Keratinocyte (primary cell): Measurements from ENCODE around the gene PUS1. TPM values are rescaled to one million over a fixed set of nuclear protein-coding genes. Genes with fewer than 3 reads are reported as not detected.

Experiments
- DNase-seq: peaks from one replicate; pipeline ENCODE4 v3.0.0-alpha.2; 2011; ENCODE audit warnings: low read depth, missing footprints, low spot score
- FAIRE-seq: peaks from 2 replicates; lab custom pipeline; 2011; peaks lifted over from hg19 to GRCh38; lab: Jason Lieb, UNC
- H2AFZ ChIP-seq: 2 replicates; pipeline ENCODE4 v1.6.0; 2012; ENCODE audit warnings: low read length, control low read depth, inconsistent platforms; ENCODE audit not compliant: control insufficient read depth
- H3K27ac ChIP-seq: 2 replicates; pipeline ENCODE4 v1.5.1; 2011; ENCODE audit warnings: low read length; ENCODE audit not compliant: control insufficient read depth, insufficient read depth
- H3K27me3 ChIP-seq: 3 replicates; pipeline ENCODE4 v1.6.0; 2011; ENCODE audit warnings: low read length; ENCODE audit not compliant: control insufficient read depth, insufficient read depth; ENCODE audit errors: extremely low read depth
- H3K36me3 ChIP-seq, 2 experiments: 2 replicates in 1 of 2; 3 replicates in 1 of 2; pipeline ENCODE4 v1.5.1; 2011; ENCODE audit warnings: low read length in 2 of 2, mild to moderate bottlenecking in 1 of 2; ENCODE audit not compliant: control insufficient read depth in 2 of 2, insufficient read depth in 2 of 2; ENCODE audit errors: extremely low read depth in 1 of 2
- H3K4me1 ChIP-seq: 3 replicates; pipeline ENCODE4 v1.5.1; 2011; ENCODE audit warnings: low read length; ENCODE audit not compliant: control insufficient read depth, insufficient read depth; ENCODE audit errors: extremely low read depth
- H3K4me2 ChIP-seq: 3 replicates; pipeline ENCODE4 v1.6.0; 2011; ENCODE audit warnings: low read depth, low read length; ENCODE audit not compliant: control insufficient read depth, insufficient read depth; ENCODE audit errors: extremely low read depth
- H3K4me3 ChIP-seq, 3 experiments: fragments of 200-600 bp in 1 of 3; sonication (generic) in 1 of 3; 2 replicates in 2 of 3; 3 replicates in 1 of 3; pipeline ENCODE4 v1.5.1; 2011 to 2016; ENCODE audit warnings: low read length in 3 of 3, mild to moderate bottlenecking in 3 of 3, control low read depth in 2 of 3, inconsistent platforms in 1 of 3, low read depth in 1 of 3, mixed read lengths in 1 of 3, mixed run types in 1 of 3, moderate library complexity in 1 of 3; ENCODE audit not compliant: control insufficient read depth in 2 of 3, insufficient read depth in 2 of 3; ENCODE audit errors: extremely low read depth in 1 of 3
- H3K79me2 ChIP-seq: 2 replicates; pipeline ENCODE4 v1.6.0; 2012; ENCODE audit warnings: low read length; ENCODE audit not compliant: control insufficient read depth, insufficient read depth
- H3K9ac ChIP-seq: 3 replicates; pipeline ENCODE4 v1.6.0; 2011; ENCODE audit warnings: low read length; ENCODE audit not compliant: control insufficient read depth, insufficient read depth; ENCODE audit errors: extremely low read depth
- H3K9me1 ChIP-seq: 3 replicates; pipeline ENCODE4 v1.6.0; 2011; ENCODE audit warnings: low read length; ENCODE audit not compliant: control insufficient read depth, insufficient read depth; ENCODE audit errors: extremely low read depth
- H3K9me3 ChIP-seq: 2 replicates; pipeline ENCODE4 v1.5.1; 2012; ENCODE audit warnings: low read depth, low read length; ENCODE audit not compliant: control insufficient read depth
- H4K20me1 ChIP-seq: 3 replicates; pipeline ENCODE4 v1.6.0; 2011; ENCODE audit warnings: low read length; ENCODE audit not compliant: control insufficient read depth, insufficient read depth; ENCODE audit errors: extremely low read depth
- EZH2 ChIP-seq: IDR thresholded peaks from one replicate; pipeline ENCODE4 v1.6.1; 2012; ENCODE audit warnings: inconsistent platforms, mild to moderate bottlenecking, low read length, moderate library complexity
- dilution Hi-C: fragments of 300-500 bp; cut with MboI; formaldehyde crosslinking; loops from one replicate; pipeline ENCODE4 v1.7.0; 2020; ENCODE audit warnings: low sequenced_read_pairs; ENCODE audit not compliant: extremely low pct_ligation_motif_present
- polyA plus RNA-seq, 5 experiments: library from polyadenylated mRNA; depleted of rRNA in 3 of 5; stranded (reverse) in 3 of 5; stranded (forward) in 1 of 5; unstranded in 1 of 5; fragments of >200 nt; gene quantifications; 1 replicate in 1 of 5; 2 replicates in 3 of 5; 3 replicates in 1 of 5; pipeline versions ENCODE4 v1.2.1 to v1.2.3, GENCODE V29; 2011 to 2012; ENCODE audit warnings: missing spikeins in 2 of 5, low read depth in 1 of 5, low replicate concordance in 1 of 5
- TF ChIP-seq, protein P1 (sequence below), 3 experiments: IDR thresholded peaks in 1 of 3; conservative IDR thresholded peaks in 1 of 3; optimal IDR thresholded peaks in 1 of 3; 2 replicates in 2 of 3; 3 replicates in 1 of 3; pipeline versions ENCODE3 to v1.5.1; 2011; ENCODE audit warnings: low read length in 3 of 3, mild to moderate bottlenecking in 3 of 3, moderate library complexity in 2 of 3, control low read depth in 1 of 3, inconsistent platforms in 1 of 3; ENCODE audit not compliant: insufficient read depth in 2 of 3; ENCODE audit errors: extremely low read depth in 1 of 3

Gene PUS1
- polyA plus RNA-seq, 1 donor (not counting 4 experiments of a cell fraction or from before 2014, with no cell fraction given) = 25.8 TPM

DNA sequence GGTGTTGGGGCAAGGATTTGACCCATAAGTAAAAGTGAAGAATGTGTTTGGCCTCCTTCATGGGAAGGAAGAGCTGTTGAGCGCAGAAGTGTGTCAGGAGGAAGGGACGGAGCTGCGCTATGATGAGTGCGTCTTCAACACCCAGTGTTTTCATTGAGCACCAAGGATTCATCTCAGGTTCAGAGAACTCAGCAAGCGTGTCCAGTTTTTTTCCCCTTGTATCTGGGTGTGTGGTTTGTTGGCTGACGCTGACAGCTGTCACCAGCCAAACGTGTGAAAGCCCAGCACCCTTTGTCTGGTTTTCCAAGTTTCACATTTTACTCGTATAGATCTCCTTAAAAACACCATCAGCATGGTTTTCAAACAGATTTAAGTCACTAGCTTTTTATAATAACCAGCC, 33.0 kb downstream of the PUS1 start:
- no peak for TF ChIP-seq EZH2
- TF ChIP-seq, protein P1, sequence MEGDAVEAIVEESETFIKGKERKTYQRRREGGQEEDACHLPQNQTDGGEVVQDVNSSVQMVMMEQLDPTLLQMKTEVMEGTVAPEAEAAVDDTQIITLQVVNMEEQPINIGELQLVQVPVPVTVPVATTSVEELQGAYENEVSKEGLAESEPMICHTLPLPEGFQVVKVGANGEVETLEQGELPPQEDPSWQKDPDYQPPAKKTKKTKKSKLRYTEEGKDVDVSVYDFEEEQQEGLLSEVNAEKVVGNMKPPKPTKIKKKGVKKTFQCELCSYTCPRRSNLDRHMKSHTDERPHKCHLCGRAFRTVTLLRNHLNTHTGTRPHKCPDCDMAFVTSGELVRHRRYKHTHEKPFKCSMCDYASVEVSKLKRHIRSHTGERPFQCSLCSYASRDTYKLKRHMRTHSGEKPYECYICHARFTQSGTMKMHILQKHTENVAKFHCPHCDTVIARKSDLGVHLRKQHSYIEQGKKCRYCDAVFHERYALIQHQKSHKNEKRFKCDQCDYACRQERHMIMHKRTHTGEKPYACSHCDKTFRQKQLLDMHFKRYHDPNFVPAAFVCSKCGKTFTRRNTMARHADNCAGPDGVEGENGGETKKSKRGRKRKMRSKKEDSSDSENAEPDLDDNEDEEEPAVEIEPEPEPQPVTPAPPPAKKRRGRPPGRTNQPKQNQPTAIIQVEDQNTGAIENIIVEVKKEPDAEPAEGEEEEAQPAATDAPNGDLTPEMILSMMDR (optimal IDR thresholded peaks at IDR 0.05 in 1 of 3, IDR thresholded peaks at IDR 0.05 in 1 of 3, conservative IDR thresholded peaks at IDR 0.05 in 1 of 3; ENCODE audit: extremely low read depth in 1 of 3, insufficient read depth in 2 of 3, low read length in 3 of 3) = no peak
- Histone ChIP-seq H3K4me1 (no peaks in the 10 kb centered on the region), H3K4me3 (no peak overlapping the region), H2AFZ (no peak overlapping the region), H3K36me3 (peaks cover 2 to 6% of the 10 kb centered on the region in 2 experiments), H3K9me3 (no peaks in the 10 kb centered on the region), H3K9me1 (no peaks in the 10 kb centered on the region), H3K79me2 (peaks cover 82% of the 10 kb centered on the region), H3K9ac (no peak overlapping the region), H4K20me1 (peaks cover 14% of the 10 kb centered on the region), H3K27me3 (no peaks in the 10 kb centered on the region), H3K4me2 (no peak overlapping the region), H3K27ac (no peak overlapping the region)
- no peak for FAIRE-seq
- dilution Hi-C loops = no loop called here
- no peak for DNase-seq

DNA sequence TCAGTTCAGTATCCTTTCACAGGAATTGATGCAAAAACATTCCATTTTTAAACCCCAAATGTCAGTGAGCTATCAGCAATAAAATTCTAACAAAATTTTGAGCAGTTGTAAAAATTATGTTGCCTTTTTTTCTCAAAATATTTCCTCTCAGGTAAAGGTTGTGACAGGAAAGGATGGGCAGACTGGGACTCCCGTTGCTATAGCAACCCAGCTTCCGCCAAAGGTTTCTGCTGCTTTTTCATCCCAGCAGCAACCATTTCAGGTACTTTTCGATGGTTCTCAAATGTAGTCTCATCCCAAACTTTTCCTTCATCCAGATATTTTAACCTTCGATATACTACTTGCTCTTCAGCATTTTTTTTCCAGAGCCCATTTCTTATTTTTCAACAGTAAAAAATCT, 34.3 kb downstream of the PUS1 start:
- H3K27ac ChIP-seq = no peak overlapping the region
- H3K9ac ChIP-seq = no peak overlapping the region
- H3K36me3 ChIP-seq = peaks cover 2 to 6% of the 10 kb centered on the region in 2 experiments
- no peak overlapping the region for H3K4me2 ChIP-seq
- no peak for TF ChIP-seq EZH2
- TF ChIP-seq, protein P1 (optimal IDR thresholded peaks at IDR 0.05 in 1 of 3, IDR thresholded peaks at IDR 0.05 in 1 of 3, conservative IDR thresholded peaks at IDR 0.05 in 1 of 3; ENCODE audit: extremely low read depth in 1 of 3, insufficient read depth in 2 of 3, low read length in 3 of 3) = no peak
- H4K20me1 ChIP-seq = peaks cover 14% of the 10 kb centered on the region
- DNase-seq (no peak), FAIRE-seq (no peak)
- H3K79me2 ChIP-seq = peaks cover 79% of the 10 kb centered on the region
- H2AFZ ChIP-seq = no peak overlapping the region
- no peaks in the 10 kb centered on the region for H3K9me1 ChIP-seq
- no peaks in the 10 kb centered on the region for H3K27me3 ChIP-seq
- dilution Hi-C loops = no loop called here
- no peaks in the 10 kb centered on the region for H3K4me1 ChIP-seq
- no peak overlapping the region for H3K4me3 ChIP-seq
- H3K9me3 ChIP-seq = no peaks in the 10 kb centered on the region
